KMS-11 (cell line): ENCODE data around the gene MLPH.

Source experiments
- H2AFZ ChIP-seq: fragments of 200-600 bp; sonication (generic); 2 replicates; pipeline ENCODE4 v1.6.1; 2016; ENCODE audit warnings: antibody characterized with exemption, mixed run types, low read depth
- H3K27ac ChIP-seq: fragments of 200-600 bp; sonication (generic); 2 replicates; pipeline ENCODE4 v1.6.1; 2016; ENCODE audit warnings: mild to moderate bottlenecking, mixed run types
- H3K27me3 ChIP-seq: fragments of 200-600 bp; sonication (generic); 2 replicates; pipeline ENCODE4 v1.6.1; 2017; ENCODE audit warnings: mild to moderate bottlenecking, low read depth, mixed run types, moderate library complexity; ENCODE audit not compliant: insufficient read depth
- H3K36me3 ChIP-seq: fragments of 200-600 bp; sonication (generic); 2 replicates; pipeline ENCODE4 v1.6.1; 2017; ENCODE audit warnings: mild to moderate bottlenecking, mixed run types; ENCODE audit not compliant: insufficient read depth
- H3K4me1 ChIP-seq: fragments of 200-600 bp; sonication (generic); 2 replicates; pipeline ENCODE4 v1.6.1; 2016; ENCODE audit warnings: mild to moderate bottlenecking, low read depth, mixed run types; ENCODE audit not compliant: poor library complexity, severe bottlenecking
- H3K4me2 ChIP-seq: fragments of 200-600 bp; sonication (generic); 2 replicates; pipeline ENCODE4 v1.7.0; 2016; ENCODE audit warnings: mild to moderate bottlenecking, mixed run types
- H3K4me3 ChIP-seq: fragments of 200-600 bp; sonication (generic); IDR thresholded peaks from 2 replicates; pipeline ENCODE4 v1.6.1; 2017; ENCODE audit warnings: low read depth, low read length, mixed read lengths; ENCODE audit not compliant: insufficient read depth
- H3K79me2 ChIP-seq: fragments of 200-600 bp; sonication (generic); 2 replicates; pipeline ENCODE4 v1.6.1; 2016; ENCODE audit warnings: low read depth, mixed run types; ENCODE audit not compliant: insufficient read depth
- H3K9ac ChIP-seq: fragments of 200-600 bp; sonication (generic); 2 replicates; pipeline ENCODE4 v1.6.1; 2016; ENCODE audit warnings: mild to moderate bottlenecking, mixed run types
- H4K20me1 ChIP-seq: fragments of 200-600 bp; sonication (generic); 2 replicates; pipeline ENCODE4 v1.6.1; 2016; ENCODE audit warnings: mild to moderate bottlenecking, mixed run types; ENCODE audit not compliant: insufficient read depth
- TF ChIP-seq, protein P1 (sequence below): fragments of 200-600 bp; sonication (generic); conservative IDR thresholded peaks from 2 replicates; pipeline ENCODE4 v1.6.1; 2017; ENCODE audit warnings: low read depth, mild to moderate bottlenecking, antibody characterized with exemption, low read length, moderate library complexity, mixed read lengths

The MLPH gene

DNA sequence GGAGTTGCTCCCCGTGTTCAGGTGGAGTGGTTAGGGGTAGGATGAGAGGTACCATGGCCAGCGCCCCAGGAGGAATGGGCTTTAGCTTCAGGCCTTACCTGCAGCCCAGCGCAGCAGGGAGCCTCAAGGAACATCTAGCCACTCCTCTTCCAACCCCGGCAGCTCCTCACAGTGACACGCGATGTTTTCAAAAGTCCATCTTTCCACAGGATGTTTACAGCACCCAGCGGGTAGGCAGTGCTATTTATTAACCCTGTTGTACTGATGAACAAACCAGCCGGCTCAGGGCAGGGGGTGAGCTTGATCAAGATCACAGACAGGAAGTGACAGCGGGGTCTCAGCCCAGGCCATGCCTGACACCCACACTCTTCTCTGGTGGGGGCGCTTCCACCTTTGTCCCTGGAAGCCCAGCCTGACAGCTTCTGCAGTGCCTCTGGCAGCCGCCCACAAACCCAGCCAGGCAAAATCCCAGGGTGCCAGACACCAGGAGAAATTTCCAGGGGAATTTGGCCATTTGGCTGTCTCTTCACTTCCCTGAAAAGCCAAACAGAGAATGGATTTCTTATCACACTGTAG lies 60.9 kb downstream of the MLPH start:
- peaks cover 4% of the 10 kb centered on the region; the same call in 1 of the 2 replicates for H3K27me3 ChIP-seq
- TF ChIP-seq, protein P1, sequence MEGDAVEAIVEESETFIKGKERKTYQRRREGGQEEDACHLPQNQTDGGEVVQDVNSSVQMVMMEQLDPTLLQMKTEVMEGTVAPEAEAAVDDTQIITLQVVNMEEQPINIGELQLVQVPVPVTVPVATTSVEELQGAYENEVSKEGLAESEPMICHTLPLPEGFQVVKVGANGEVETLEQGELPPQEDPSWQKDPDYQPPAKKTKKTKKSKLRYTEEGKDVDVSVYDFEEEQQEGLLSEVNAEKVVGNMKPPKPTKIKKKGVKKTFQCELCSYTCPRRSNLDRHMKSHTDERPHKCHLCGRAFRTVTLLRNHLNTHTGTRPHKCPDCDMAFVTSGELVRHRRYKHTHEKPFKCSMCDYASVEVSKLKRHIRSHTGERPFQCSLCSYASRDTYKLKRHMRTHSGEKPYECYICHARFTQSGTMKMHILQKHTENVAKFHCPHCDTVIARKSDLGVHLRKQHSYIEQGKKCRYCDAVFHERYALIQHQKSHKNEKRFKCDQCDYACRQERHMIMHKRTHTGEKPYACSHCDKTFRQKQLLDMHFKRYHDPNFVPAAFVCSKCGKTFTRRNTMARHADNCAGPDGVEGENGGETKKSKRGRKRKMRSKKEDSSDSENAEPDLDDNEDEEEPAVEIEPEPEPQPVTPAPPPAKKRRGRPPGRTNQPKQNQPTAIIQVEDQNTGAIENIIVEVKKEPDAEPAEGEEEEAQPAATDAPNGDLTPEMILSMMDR: no peak
- H4K20me1 ChIP-seq: no peaks in the 10 kb centered on the region
- no peaks in the 10 kb centered on the region for H3K4me1 ChIP-seq
- no peak overlapping the region for H3K9ac ChIP-seq
- no peaks in the 10 kb centered on the region for H3K36me3 ChIP-seq
- H3K79me2 ChIP-seq: no peaks in the 10 kb centered on the region
- no peak overlapping the region for H3K4me3 ChIP-seq
- H3K27ac ChIP-seq: no peak overlapping the region
- no peak overlapping the region for H3K4me2 ChIP-seq
- H2AFZ ChIP-seq: no peak overlapping the region

- Histone ChIP-seq H3K79me2 (no peaks in the 10 kb centered on the region), H3K4me3 (no peak overlapping the region), H3K36me3 (no peaks in the 10 kb centered on the region), H2AFZ (no peak overlapping the region), H3K27me3 (peaks cover 4% of the 10 kb centered on the region; the same call in 1 of the 2 replicates), H4K20me1 (no peaks in the 10 kb centered on the region), H3K9ac (no peak overlapping the region), H3K4me2 (no peak overlapping the region), H3K4me1 (no peaks in the 10 kb centered on the region), H3K27ac (no peak overlapping the region)
- TF ChIP-seq, protein P1: no peak
Measured at GRCh38 chr2:237549216-237549615, 62.2 kb downstream of the MLPH start.

- no peaks in the 10 kb centered on the region for H3K36me3 ChIP-seq
- H3K4me1 ChIP-seq: no peaks in the 10 kb centered on the region
- no peak overlapping the region for H2AFZ ChIP-seq
- no peak overlapping the region for H3K4me2 ChIP-seq
- H4K20me1 ChIP-seq: no peaks in the 10 kb centered on the region
- H3K27me3 ChIP-seq: peaks cover 4% of the 10 kb centered on the region; the same call in 1 of the 2 replicates
- no peaks in the 10 kb centered on the region for H3K79me2 ChIP-seq
- H3K4me3 ChIP-seq: no peak overlapping the region
- H3K9ac ChIP-seq: no peak overlapping the region
- TF ChIP-seq, protein P1: no peak
- no peak overlapping the region for H3K27ac ChIP-seq
Measured at GRCh38 chr2:237549643-237550415, 62.8 kb downstream of the MLPH start.

GRCh38 chr2:237551071-237551574 lies 64.1 kb downstream of the MLPH start:
- Histone ChIP-seq H3K27me3 (peaks cover 4% of the 10 kb centered on the region; the same call in 1 of the 2 replicates), H4K20me1 (no peaks in the 10 kb centered on the region), H3K4me2 (no peak overlapping the region), H3K4me1 (no peaks in the 10 kb centered on the region), H3K27ac (no peak overlapping the region), H3K36me3 (no peaks in the 10 kb centered on the region), H3K79me2 (no peaks in the 10 kb centered on the region), H3K4me3 (no peak overlapping the region), H3K9ac (no peak overlapping the region), H2AFZ (no peak overlapping the region)
- TF ChIP-seq, protein P1: no peak
